ENCODE data around the gene VTI1A.
"Not testable (repeated sequence)": the region's sequence is repeated elsewhere in the genome, so short reads cannot be mapped to it uniquely, and the experiment has no call there.

The VTI1A gene

GRCh38 chr10:112723876-112724275 lies 276.9 kb downstream of the VTI1A start:
- Histone ChIP-seq H3K4me3 (IDR thresholded peaks at IDR 0.05; ENCODE audit: insufficient read depth, low read depth, low read length) (no peak overlapping the region), H4K20me1 (ENCODE audit: insufficient read depth) (no peaks in the 10 kb centered on the region), H2AFZ (ENCODE audit: low read depth) (no peak overlapping the region), H3K36me3 (ENCODE audit: insufficient read depth) (no peaks in the 10 kb centered on the region), H3K27ac (no peak overlapping the region), H3K9ac (no peak overlapping the region), H3K4me2 (no peak overlapping the region), H3K4me1 (ENCODE audit: low read depth, poor library complexity, severe bottlenecking) (no peaks in the 10 kb centered on the region), H3K27me3 (ENCODE audit: insufficient read depth, low read depth) (no peaks in the 10 kb centered on the region), H3K79me2 (ENCODE audit: insufficient read depth, low read depth) (no peaks in the 10 kb centered on the region)
- TF ChIP-seq CTCF (conservative IDR thresholded peaks at IDR 0.05; ENCODE audit: low read depth, low read length): no peak

GRCh38 chr10:112724404-112724991 lies 277.5 kb downstream of the VTI1A start:
- no peak for TF ChIP-seq CTCF (conservative IDR thresholded peaks at IDR 0.05; ENCODE audit: low read depth, low read length)
- Histone ChIP-seq H3K4me2 (no peak overlapping the region), H3K4me3 (IDR thresholded peaks at IDR 0.05; ENCODE audit: insufficient read depth, low read depth, low read length) (no peak overlapping the region)

GRCh38 chr10:112728118-112728883 lies 281.3 kb downstream of the VTI1A start:
- H3K27ac ChIP-seq: no peak overlapping the region
- no peaks in the 10 kb centered on the region for H3K36me3 ChIP-seq (ENCODE audit: insufficient read depth)
- H4K20me1 ChIP-seq (ENCODE audit: insufficient read depth): no peaks in the 10 kb centered on the region
- H3K4me2 ChIP-seq: no peak overlapping the region
- H3K9ac ChIP-seq: no peak overlapping the region
- H3K4me3 ChIP-seq (IDR thresholded peaks at IDR 0.05; ENCODE audit: insufficient read depth, low read depth, low read length): no peak overlapping the region
- H3K27me3 ChIP-seq (ENCODE audit: insufficient read depth, low read depth): no peaks in the 10 kb centered on the region
- TF ChIP-seq CTCF (conservative IDR thresholded peaks at IDR 0.05; ENCODE audit: low read depth, low read length): no peak
- no peaks in the 10 kb centered on the region for H3K79me2 ChIP-seq (ENCODE audit: insufficient read depth, low read depth)
- H3K4me1 ChIP-seq (ENCODE audit: low read depth, poor library complexity, severe bottlenecking): no peaks in the 10 kb centered on the region
- H2AFZ ChIP-seq (ENCODE audit: low read depth): no peak overlapping the region

More at GRCh38 chr10:112724404-112724991, 277.5 kb downstream of the VTI1A start:
- no peaks in the 10 kb centered on the region for H3K79me2 ChIP-seq (ENCODE audit: insufficient read depth, low read depth)
- no peak overlapping the region for H3K9ac ChIP-seq
- H2AFZ ChIP-seq (ENCODE audit: low read depth): no peak overlapping the region
- H4K20me1 ChIP-seq (ENCODE audit: insufficient read depth): no peaks in the 10 kb centered on the region
- H3K27ac ChIP-seq: no peak overlapping the region
- no peaks in the 10 kb centered on the region for H3K4me1 ChIP-seq (ENCODE audit: low read depth, poor library complexity, severe bottlenecking)
- H3K36me3 ChIP-seq (ENCODE audit: insufficient read depth): no peaks in the 10 kb centered on the region
- H3K27me3 ChIP-seq (ENCODE audit: insufficient read depth, low read depth): no peaks in the 10 kb centered on the region

GRCh38 chr10:112728997-112729396 lies 282.0 kb downstream of the VTI1A start:
- Histone ChIP-seq H3K9ac (no peak overlapping the region), H3K4me2 (no peak overlapping the region), H2AFZ (ENCODE audit: low read depth) (no peak overlapping the region), H3K27ac (no peak overlapping the region), H4K20me1 (ENCODE audit: insufficient read depth) (no peaks in the 10 kb centered on the region), H3K4me1 (ENCODE audit: low read depth, poor library complexity, severe bottlenecking) (no peaks in the 10 kb centered on the region), H3K36me3 (ENCODE audit: insufficient read depth) (no peaks in the 10 kb centered on the region), H3K4me3 (IDR thresholded peaks at IDR 0.05; ENCODE audit: insufficient read depth, low read depth, low read length) (no peak overlapping the region), H3K79me2 (ENCODE audit: insufficient read depth, low read depth) (no peaks in the 10 kb centered on the region), H3K27me3 (ENCODE audit: insufficient read depth, low read depth) (no peaks in the 10 kb centered on the region)
- TF ChIP-seq CTCF (conservative IDR thresholded peaks at IDR 0.05; ENCODE audit: low read depth, low read length): no peak

- not testable (repeated sequence) for H3K4me1 ChIP-seq (ENCODE audit: low read depth, poor library complexity, severe bottlenecking); H3K27me3 ChIP-seq (ENCODE audit: insufficient read depth, low read depth); H4K20me1 ChIP-seq (ENCODE audit: insufficient read depth); H3K79me2 ChIP-seq (ENCODE audit: insufficient read depth, low read depth); H3K27ac ChIP-seq; H2AFZ ChIP-seq (ENCODE audit: low read depth); H3K4me3 ChIP-seq (IDR thresholded peaks at IDR 0.05; ENCODE audit: insufficient read depth, low read depth, low read length); H3K4me2 ChIP-seq; H3K36me3 ChIP-seq (ENCODE audit: insufficient read depth); H3K9ac ChIP-seq
Measured at GRCh38 chr10:112731450-112731849, 284.4 kb downstream of the VTI1A start.
